ENCODE results near the gene KIF3C. TPM values are rescaled to one million over a fixed set of nuclear protein-coding genes. Genes with fewer than 3 reads are reported as not detected.

KIF3C gene
- total and polyA plus RNA-seq, 12 donors, result 2.8 to 22.8 (median 9.8) TPM

- intact Hi-C loops (cut with DNase I), result no loop called here
- Histone ChIP-seq H3K27ac (no peak overlapping the region), H3K27me3 (no peaks in the 10 kb centered on the region), H3K4me1 (replicated peaks in 1 of 2) (no peaks in the 10 kb centered on the region), H3K4me3 (no peak overlapping the region), H3K36me3 (replicated peaks in 1 of 2) (peaks cover 0 to 3% of the 10 kb centered on the region in 2 donors), H3K9me3 (replicated peaks in 1 of 3) (no peaks in the 10 kb centered on the region)
- TF ChIP-seq POLR2A (IDR thresholded peaks at IDR 0.05) (no peak), CTCF (IDR thresholded peaks at IDR 0.05) (no peak)
- no peak for DNase-seq
- 94 to 97% (median 94%) methylated on average over 12 to 14 of the region's 14 CpGs for WGBS, 4 donors
Observed at GRCh38 chr2:25929789-25930473, 52.4 kb downstream of the KIF3C start.

GRCh38 chr2:25928668-25929067 lies 53.6 kb downstream of the KIF3C start:
- DNase-seq, result no peak
- Histone ChIP-seq H3K9me3 (replicated peaks in 1 of 3) (no peaks in the 10 kb centered on the region), H3K27ac (no peak overlapping the region), H3K27me3 (no peaks in the 10 kb centered on the region), H3K4me1 (replicated peaks in 1 of 2) (no peaks in the 10 kb centered on the region), H3K4me3 (no peak overlapping the region), H3K36me3 (replicated peaks in 1 of 2) (peaks cover 0 to 3% of the 10 kb centered on the region in 2 donors)
- WGBS, 4 donors, result 97 to 99% (median 97%) methylated on average over 18 of the region's 18 CpGs
- TF ChIP-seq CTCF (IDR thresholded peaks at IDR 0.05), result no peak
- TF ChIP-seq POLR2A (IDR thresholded peaks at IDR 0.05), result no peak
- intact Hi-C loops (cut with DNase I), result no loop called here

- intact Hi-C loops (cut with DNase I), result no loop called here
- H3K4me3 ChIP-seq, result no peak overlapping the region
- no peak overlapping the region for H3K27ac ChIP-seq
- DNase-seq, result no peak
- no peaks in the 10 kb centered on the region for H3K27me3 ChIP-seq
- H3K36me3 ChIP-seq (replicated peaks in 1 of 2), result peaks cover 0 to 3% of the 10 kb centered on the region in 2 donors
- H3K4me1 ChIP-seq (replicated peaks in 1 of 2), result no peaks in the 10 kb centered on the region
- WGBS, 4 donors, result 85 to 94% (median 86%) methylated on average over 14 to 18 of the region's 18 CpGs
- TF ChIP-seq CTCF (IDR thresholded peaks at IDR 0.05) (no peak), POLR2A (IDR thresholded peaks at IDR 0.05) (no peak)
- no peaks in the 10 kb centered on the region for H3K9me3 ChIP-seq (replicated peaks in 1 of 3)
Observed at GRCh38 chr2:25926984-25927756, 55.1 kb downstream of the KIF3C start.

GRCh38 chr2:25922501-25922900 lies 59.8 kb downstream of the KIF3C start:
- Histone ChIP-seq H3K9me3 (replicated peaks in 1 of 3) (no peaks in the 10 kb centered on the region), H3K4me3 (no peak overlapping the region), H3K4me1 (replicated peaks in 1 of 2) (no peaks in the 10 kb centered on the region), H3K27ac (no peak overlapping the region), H3K36me3 (replicated peaks in 1 of 2) (peaks cover 0 to 3% of the 10 kb centered on the region in 2 donors), H3K27me3 (no peaks in the 10 kb centered on the region)
- 76 to 91% (median 80%) methylated on average over 2 of the region's 2 CpGs for WGBS, 4 donors
- no peak for DNase-seq
- TF ChIP-seq POLR2A (IDR thresholded peaks at IDR 0.05) (no peak), CTCF (IDR thresholded peaks at IDR 0.05) (no peak)
- intact Hi-C loops (cut with DNase I), result no loop called here

Measured in adrenal gland (tissue), 12 donors.